Activated naive CD4-positive, alpha-beta T cell treated with anti-CD3 and anti-CD28 coated beads, Interleukin-2, amount 10 ng/mL, durations not matched to agents 7 days and 5 days (primary cell): Measurements from ENCODE around the gene KIF3C.
A peak's percentile ranks its signal among the peaks of the same experiment; 100 is the strongest.
"Not testable (repeated sequence)": the region's sequence is repeated elsewhere in the genome, so short reads cannot be mapped to it uniquely, and the experiment has no call there.

Experiments
- CTCF ChIA-PET: fragments of 350-600 bp; sonication (Branson Sonifier 250); formaldehyde crosslinking; loops from one replicate; lab custom pipeline; 2021; ENCODE audit warnings: antibody characterized with exemption; lab: Charles Lee
- DNase-seq: peaks from one replicate; pipeline ENCODE4 v3.0.0-alpha.2; 2020
- H3K27ac Mint-ChIP-seq: one replicate; pipeline ENCODE4 v1.8.0; 2021; ENCODE audit warnings: mild to moderate bottlenecking, moderate library complexity, mixed read lengths
- H3K27me3 Mint-ChIP-seq: one replicate; pipeline ENCODE4 v1.8.0; 2021; ENCODE audit warnings: mild to moderate bottlenecking, mixed read lengths
- H3K36me3 Mint-ChIP-seq: one replicate; pipeline ENCODE4 v1.8.0; 2021; ENCODE audit warnings: mixed read lengths
- H3K4me1 Mint-ChIP-seq: one replicate; pipeline ENCODE4 v1.8.0; 2021; ENCODE audit warnings: mixed read lengths
- H3K4me3 Mint-ChIP-seq: one replicate; pipeline ENCODE4 v1.8.0; 2021; ENCODE audit warnings: mild to moderate bottlenecking, moderate library complexity, mixed read lengths
- H3K9me3 Mint-ChIP-seq: one replicate; pipeline ENCODE4 v1.8.0; 2021; ENCODE audit warnings: mixed read lengths

KIF3C gene

GRCh38 chr2:25933622-25934021, 48.7 kb downstream of the KIF3C start:
- Mint-ChIP-seq H3K27ac (no peak overlapping the region), H3K4me3 (no peak overlapping the region), H3K4me1 (no peaks in the 10 kb centered on the region), H3K27me3 (no peaks in the 10 kb centered on the region), H3K36me3 (no peaks in the 10 kb centered on the region), H3K9me3 (no peaks in the 10 kb centered on the region)
- DNase-seq, result no peak
- CTCF ChIA-PET, result no interaction called here

GRCh38 chr2:25929789-25930473, 52.4 kb downstream of the KIF3C start:
- no peak for DNase-seq
- Mint-ChIP-seq H3K4me1 (no peaks in the 10 kb centered on the region), H3K9me3 (no peaks in the 10 kb centered on the region), H3K27ac (peak overlapping the region; percentile 53), H3K36me3 (no peaks in the 10 kb centered on the region), H3K4me3 (no peak overlapping the region), H3K27me3 (peaks cover under 1% of the 10 kb centered on the region)
- CTCF ChIA-PET, result no interaction called here

- CTCF ChIA-PET, result no interaction called here
Measured at GRCh38 chr2:25928668-25929067, 53.6 kb downstream of the KIF3C start.

GRCh38 chr2:25926984-25927756, 55.1 kb downstream of the KIF3C start:
- CTCF ChIA-PET, result no interaction called here
- Mint-ChIP-seq H3K27ac (no peak overlapping the region), H3K4me3 (no peak overlapping the region), H3K36me3 (no peaks in the 10 kb centered on the region), H3K4me1 (no peaks in the 10 kb centered on the region), H3K9me3 (no peaks in the 10 kb centered on the region), H3K27me3 (peaks cover 25% of the 10 kb centered on the region)
- no peak for DNase-seq

More at GRCh38 chr2:25928668-25929067, 53.6 kb downstream of the KIF3C start:
- H3K27ac Mint-ChIP-seq, result no peak overlapping the region
- no peak for DNase-seq
- H3K4me1 Mint-ChIP-seq, result no peaks in the 10 kb centered on the region
- H3K27me3 Mint-ChIP-seq, result peaks cover 11% of the 10 kb centered on the region
- no peaks in the 10 kb centered on the region for H3K36me3 Mint-ChIP-seq
- H3K4me3 Mint-ChIP-seq, result no peak overlapping the region
- no peaks in the 10 kb centered on the region for H3K9me3 Mint-ChIP-seq

GRCh38 chr2:25922501-25922900, 59.8 kb downstream of the KIF3C start:
- H3K4me3 Mint-ChIP-seq, result no peak overlapping the region
- H3K27me3 Mint-ChIP-seq, result peaks cover 40% of the 10 kb centered on the region
- peaks cover 1% of the 10 kb centered on the region for H3K4me1 Mint-ChIP-seq
- no peaks in the 10 kb centered on the region for H3K9me3 Mint-ChIP-seq
- H3K27ac Mint-ChIP-seq, result no peak overlapping the region
- CTCF ChIA-PET, result no interaction called here
- no peaks in the 10 kb centered on the region for H3K36me3 Mint-ChIP-seq
- DNase-seq, result no peak

GRCh38 chr2:25920786-25921415, 61.4 kb downstream of the KIF3C start:
- H3K4me1 Mint-ChIP-seq, result peaks cover 12% of the 10 kb centered on the region
- no peaks in the 10 kb centered on the region for H3K9me3 Mint-ChIP-seq
- no peak for DNase-seq
- H3K36me3 Mint-ChIP-seq, result no peaks in the 10 kb centered on the region
- H3K27ac Mint-ChIP-seq, result no peak overlapping the region
- CTCF ChIA-PET, result no interaction called here
- no peak overlapping the region for H3K4me3 Mint-ChIP-seq
- peaks cover 42% of the 10 kb centered on the region for H3K27me3 Mint-ChIP-seq

- H3K27ac Mint-ChIP-seq, result no peak overlapping the region
- DNase-seq, result no peak
- no peaks in the 10 kb centered on the region for H3K36me3 Mint-ChIP-seq
- CTCF ChIA-PET, result no interaction called here
- H3K4me3 Mint-ChIP-seq, result no peak overlapping the region
- peaks cover 42% of the 10 kb centered on the region for H3K27me3 Mint-ChIP-seq
- peaks cover 14% of the 10 kb centered on the region for H3K4me1 Mint-ChIP-seq
- H3K9me3 Mint-ChIP-seq, result no peaks in the 10 kb centered on the region
Measured at GRCh38 chr2:25920336-25920735, 62.0 kb downstream of the KIF3C start.

GRCh38 chr2:25917832-25918231, 64.5 kb downstream of the KIF3C start:
- CTCF ChIA-PET, result no interaction called here
- no peak overlapping the region for H3K4me3 Mint-ChIP-seq

GRCh38 chr2:25917411-25917810, 64.9 kb downstream of the KIF3C start:
- CTCF ChIA-PET, DNase-seq, H3K36me3 Mint-ChIP-seq, H3K9me3 Mint-ChIP-seq, H3K27ac Mint-ChIP-seq, H3K4me3 Mint-ChIP-seq: not testable (repeated sequence)
- peaks cover 19% of the 10 kb centered on the region for H3K4me1 Mint-ChIP-seq
- H3K27me3 Mint-ChIP-seq, result peaks cover 18% of the 10 kb centered on the region

More at GRCh38 chr2:25917832-25918231, 64.5 kb downstream of the KIF3C start:
- H3K27me3 Mint-ChIP-seq, result peaks cover 22% of the 10 kb centered on the region
- H3K36me3 Mint-ChIP-seq, result no peaks in the 10 kb centered on the region
- no peaks in the 10 kb centered on the region for H3K9me3 Mint-ChIP-seq
- DNase-seq, result no peak
- no peak overlapping the region for H3K27ac Mint-ChIP-seq
- H3K4me1 Mint-ChIP-seq, result peaks cover 19% of the 10 kb centered on the region

- Mint-ChIP-seq H3K27ac (peak overlapping the region; percentile 73), H3K4me3 (peak overlapping the region; percentile 58), H3K27me3 (peaks cover 14% of the 10 kb centered on the region), H3K4me1 (peaks cover 19% of the 10 kb centered on the region)
- peak; percentile 71 for DNase-seq
- H3K9me3 Mint-ChIP-seq, H3K36me3 Mint-ChIP-seq: not testable (repeated sequence)
- CTCF ChIA-PET, result interaction anchor here (0.6 to 1.2 kb wide), 2 partner anchors 65 to 75 kb away, joined by 3 to 6 read pairs; no protein-coding TSS in a partner anchor
Measured at GRCh38 chr2:25915944-25916772, 66.1 kb downstream of the KIF3C start.

- CTCF ChIA-PET, H3K9me3 Mint-ChIP-seq: not testable (repeated sequence)
- peaks cover 19% of the 10 kb centered on the region for H3K4me1 Mint-ChIP-seq
Measured at GRCh38 chr2:25915411-25915810, 66.9 kb downstream of the KIF3C start.

GRCh38 chr2:25913696-25913973, 68.7 kb downstream of the KIF3C start:
- H3K36me3 Mint-ChIP-seq, CTCF ChIA-PET, H3K27ac Mint-ChIP-seq, H3K27me3 Mint-ChIP-seq, H3K4me3 Mint-ChIP-seq, H3K9me3 Mint-ChIP-seq, DNase-seq: not testable (repeated sequence)
- H3K4me1 Mint-ChIP-seq, result peaks cover 19% of the 10 kb centered on the region

More at GRCh38 chr2:25915411-25915810, 66.9 kb downstream of the KIF3C start:
- not testable (repeated sequence) for DNase-seq, H3K36me3 Mint-ChIP-seq, H3K27ac Mint-ChIP-seq, H3K4me3 Mint-ChIP-seq, H3K27me3 Mint-ChIP-seq

- DNase-seq, result no peak
- Mint-ChIP-seq H3K4me3 (no peak overlapping the region), H3K27me3 (peaks cover 7% of the 10 kb centered on the region), H3K9me3 (no peaks in the 10 kb centered on the region), H3K4me1 (peaks cover 19% of the 10 kb centered on the region), H3K27ac (no peak overlapping the region), H3K36me3 (no peaks in the 10 kb centered on the region)
- CTCF ChIA-PET, result no interaction called here
Measured at GRCh38 chr2:25912851-25913695, 69.2 kb downstream of the KIF3C start.
